Pancreas (tissue), 10 donors: ENCODE data around the gene SATB1. TPM values are rescaled to one million over a fixed set of nuclear protein-coding genes. Genes with fewer than 3 reads are reported as not detected.

Source experiments
- ATAC-seq, 4 donors: fragments of 200-7000 bp; cut with Tn5 transposase; one replicate each; pipeline versions ENCODE4 v1.8.0 to v1.9.1; 2020; ENCODE audit warnings: mild to moderate bottlenecking in 4 of 4, moderate library complexity in 4 of 4
- DNase-seq, 6 donors: peaks; one replicate each; pipeline ENCODE4 v3.0.0-alpha.2; 2020
- FAIRE-seq: peaks from 2 replicates; lab custom pipeline; 2012; peaks lifted over from hg19 to GRCh38; lab: Jason Lieb, UNC
- H3K27ac ChIP-seq, 4 donors: fragments of 200-600 bp; sonication (generic); 1 replicate in 3 of 4; 2 replicates in 1 of 4; pipeline versions ENCODE4 v1.5.0 to v1.8.0; 2020
- H3K27me3 ChIP-seq, 4 donors: fragments of 200-600 bp; one replicate each; pipeline ENCODE4 v1.8.0; 2021
- H3K36me3 ChIP-seq, 3 donors: fragments of 200-600 bp; sonication (generic) in 1 of 3; one replicate each; pipeline versions ENCODE4 v1.5.0 to v1.8.0; 2020 to 2021
- H3K4me1 ChIP-seq, 3 donors: fragments of 200-600 bp; one replicate each; pipeline ENCODE4 v1.8.0; 2021
- H3K4me3 ChIP-seq, 4 donors: fragments of 200-600 bp; sonication (generic) in 2 of 4; one replicate each; pipeline versions ENCODE4 v1.5.0 to v1.8.0; 2020 to 2021
- H3K9me3 ChIP-seq, 4 donors: fragments of 200-600 bp; one replicate each; pipeline ENCODE4 v1.8.0; 2021
- WGBS, 2 donors: extraction: QIAGEN DNeasy Blood & Tissue Kit; methylation state at CpG; one replicate each; pipeline ENCODE4 v1.1.7; 2013; 5-methylcytosine and 5-hydroxymethylcytosine counted together
- intact Hi-C, 3 donors: fragments of 100-400 bp; cut with DNase I; formaldehyde crosslinking; loops; one replicate each; pipeline versions ENCODE4 v1.11.1 to v1.14.2; 2022
- polyA plus RNA-seq, 2 donors: library from polyadenylated mRNA; stranded (reverse); fragments of 200-250 nt; gene quantifications; one replicate each; pipeline ENCODE4 v1.2.3, GENCODE V29; 2013
- total RNA-seq, 6 donors: library from RNA; stranded (reverse); fragmentation: NEBNext Ultra II Directional in 4 of 6; extraction: Animal tissue kit (Norgen Biotek cat#: 25700) in 4 of 6; gene quantifications; one replicate each; pipeline versions ENCODE4 v1.2.1 to v1.2.4, GENCODE V29; 2021 to 2023
- TF ChIP-seq, protein P1 (sequence below), 4 donors: fragments of 200-600 bp; sonication (generic) in 3 of 4; IDR thresholded peaks; one replicate each; pipeline versions ENCODE4 v1.5.0 to v1.8.0; 2021; ENCODE audit warnings: antibody characterized with exemption in 4 of 4
- donor health status: healthy with polysubstance abuse.
- donor health status: DM: no; HTN: no; CAD: no; lungs with moderate emphysema.
- donor health status: DM: no; HTN: no; CAD: no.
- donor health status: control.
- donor health status: control.
- donor health status: Bipolar disorder and iron deficiency.
- donor health status: DM: yes; HTN: yes; CAD: no.
- donor health status: DM: no; HTN: no; CAD: no.
- donor health status: DM: no; HTN: no; CAD: no.
- donor health status: DM: yes; HTN: yes; CAD: no.

SATB1 gene
- total and polyA plus RNA-seq, 8 donors: 12.6 to 40.0 (median 26.7) TPM

DNA sequence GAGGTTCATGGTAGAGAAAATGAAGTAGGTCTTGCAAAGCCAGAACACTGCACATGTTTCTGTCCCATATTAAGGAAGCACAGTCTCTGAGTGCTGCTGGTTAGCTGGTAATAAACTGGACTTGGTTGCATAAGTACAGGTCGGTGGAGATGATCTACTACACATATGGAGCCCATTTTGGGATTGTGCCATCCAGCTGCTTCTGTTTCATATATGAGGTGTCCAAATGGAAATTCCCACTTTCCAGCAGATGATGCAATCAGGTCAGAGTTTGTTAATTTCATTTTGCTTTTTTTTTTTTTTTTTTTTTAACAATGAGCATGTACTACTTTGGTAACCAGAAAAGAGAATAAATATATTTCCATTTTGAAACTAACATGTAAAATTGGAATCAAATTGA lies 122.6 kb downstream of the SATB1 start:
- TF ChIP-seq, protein P1, sequence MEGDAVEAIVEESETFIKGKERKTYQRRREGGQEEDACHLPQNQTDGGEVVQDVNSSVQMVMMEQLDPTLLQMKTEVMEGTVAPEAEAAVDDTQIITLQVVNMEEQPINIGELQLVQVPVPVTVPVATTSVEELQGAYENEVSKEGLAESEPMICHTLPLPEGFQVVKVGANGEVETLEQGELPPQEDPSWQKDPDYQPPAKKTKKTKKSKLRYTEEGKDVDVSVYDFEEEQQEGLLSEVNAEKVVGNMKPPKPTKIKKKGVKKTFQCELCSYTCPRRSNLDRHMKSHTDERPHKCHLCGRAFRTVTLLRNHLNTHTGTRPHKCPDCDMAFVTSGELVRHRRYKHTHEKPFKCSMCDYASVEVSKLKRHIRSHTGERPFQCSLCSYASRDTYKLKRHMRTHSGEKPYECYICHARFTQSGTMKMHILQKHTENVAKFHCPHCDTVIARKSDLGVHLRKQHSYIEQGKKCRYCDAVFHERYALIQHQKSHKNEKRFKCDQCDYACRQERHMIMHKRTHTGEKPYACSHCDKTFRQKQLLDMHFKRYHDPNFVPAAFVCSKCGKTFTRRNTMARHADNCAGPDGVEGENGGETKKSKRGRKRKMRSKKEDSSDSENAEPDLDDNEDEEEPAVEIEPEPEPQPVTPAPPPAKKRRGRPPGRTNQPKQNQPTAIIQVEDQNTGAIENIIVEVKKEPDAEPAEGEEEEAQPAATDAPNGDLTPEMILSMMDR (IDR thresholded peaks at IDR 0.05): no peak
- intact Hi-C loops: no loop called here
- H3K27me3 ChIP-seq: no peaks in the 10 kb centered on the region
- WGBS, 2 donors: 93 to 100% methylated on average over 1 of the region's 1 CpG
- H3K36me3 ChIP-seq: no peaks in the 10 kb centered on the region
- FAIRE-seq: no peak
- no peaks in the 10 kb centered on the region for H3K9me3 ChIP-seq
- no peak overlapping the region for H3K4me3 ChIP-seq
- peak in 1 of 6 donors; percentile 8 for DNase-seq
- no peaks in the 10 kb centered on the region for H3K4me1 ChIP-seq
- no peak overlapping the region for H3K27ac ChIP-seq
- no peak for ATAC-seq

DNA sequence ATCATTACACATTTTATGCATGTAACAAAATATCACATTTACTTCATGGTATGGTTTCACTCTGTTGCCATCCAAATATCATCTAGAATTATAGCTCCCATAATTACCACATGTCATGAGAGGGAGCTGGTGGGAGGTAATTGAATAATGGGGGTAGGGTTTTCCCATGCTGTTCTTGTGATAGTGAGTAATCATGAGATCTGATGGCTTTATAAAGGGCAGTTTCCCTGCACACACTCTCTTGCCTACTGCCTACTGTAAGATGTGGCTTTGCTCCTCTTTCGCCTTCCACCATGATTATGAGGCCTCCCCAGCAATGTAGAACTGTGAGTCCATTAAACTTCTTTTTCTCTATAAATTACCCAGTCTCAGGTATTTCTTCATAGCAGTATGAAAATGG lies 123.4 kb downstream of the SATB1 start:
- ATAC-seq: no peak
- intact Hi-C loops: no loop called here
- DNase-seq: no peak
- no peak for FAIRE-seq
- H3K4me1 ChIP-seq: no peaks in the 10 kb centered on the region
- H3K4me3 ChIP-seq: no peak overlapping the region
- H3K36me3 ChIP-seq: no peaks in the 10 kb centered on the region
- TF ChIP-seq, protein P1 (IDR thresholded peaks at IDR 0.05): no peak
- H3K27ac ChIP-seq: no peak overlapping the region
- H3K9me3 ChIP-seq: no peaks in the 10 kb centered on the region
- H3K27me3 ChIP-seq: no peaks in the 10 kb centered on the region
- 93% methylated on average over 1 of the region's 1 CpG for WGBS, 2 donors

DNA sequence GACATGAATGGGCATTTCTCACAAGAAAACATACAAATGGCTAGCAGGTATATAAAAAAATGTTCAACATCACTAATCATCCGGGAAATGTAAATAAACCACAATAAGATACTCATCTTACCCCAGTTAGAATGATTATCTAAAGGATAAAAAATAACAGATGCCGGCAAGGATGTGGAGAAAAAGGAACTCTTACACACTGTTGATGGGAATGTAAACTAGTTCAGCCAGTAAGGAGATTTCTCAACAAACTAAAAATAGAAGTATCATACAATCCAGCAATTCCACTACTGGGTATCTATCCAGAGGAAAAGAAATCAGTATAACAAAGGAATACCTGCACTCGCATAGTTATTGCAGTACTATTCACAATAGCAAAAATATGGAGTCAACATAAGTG lies 124.2 kb downstream of the SATB1 start:
- TF ChIP-seq, protein P1 (IDR thresholded peaks at IDR 0.05): no peak
- H3K36me3 ChIP-seq: no peaks in the 10 kb centered on the region
- no peak overlapping the region for H3K27ac ChIP-seq
- DNase-seq (no peak), FAIRE-seq (no peak), ATAC-seq (no peak)
- intact Hi-C loops: no loop called here
- no peak overlapping the region for H3K4me3 ChIP-seq
- WGBS, 2 donors: 71 to 73% methylated on average over 3 of the region's 3 CpGs
- no peaks in the 10 kb centered on the region for H3K27me3 ChIP-seq
- no peaks in the 10 kb centered on the region for H3K4me1 ChIP-seq
- H3K9me3 ChIP-seq: no peaks in the 10 kb centered on the region

DNA sequence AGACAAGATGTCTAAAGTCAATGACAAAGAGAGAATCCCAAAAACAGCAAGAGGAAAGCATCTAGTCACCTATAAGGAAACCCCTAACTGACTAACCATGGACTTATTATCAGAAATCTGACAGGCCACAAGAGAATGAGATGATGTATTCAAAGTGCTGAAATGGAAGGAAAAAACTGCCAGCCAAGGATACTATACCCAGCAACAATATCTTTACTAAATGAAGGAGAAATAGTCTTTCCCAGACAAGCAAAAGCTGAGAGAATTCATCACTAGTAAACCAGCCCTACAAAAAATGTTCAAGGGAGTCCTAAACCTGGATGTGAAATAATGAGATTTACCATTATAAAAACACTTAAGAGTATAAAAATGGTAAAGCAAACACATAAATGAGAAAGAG lies 128.0 kb downstream of the SATB1 start:
- no peak overlapping the region for H3K27ac ChIP-seq
- TF ChIP-seq, protein P1 (IDR thresholded peaks at IDR 0.05): no peak
- H3K27me3 ChIP-seq: no peaks in the 10 kb centered on the region
- intact Hi-C loops: no loop called here
- no peak for ATAC-seq
- H3K4me3 ChIP-seq: no peak overlapping the region
- DNase-seq: no peak
- FAIRE-seq: no peak
- no peaks in the 10 kb centered on the region for H3K4me1 ChIP-seq
- H3K9me3 ChIP-seq: no peaks in the 10 kb centered on the region
- no peaks in the 10 kb centered on the region for H3K36me3 ChIP-seq
